Mucosa of descending colon (tissue), 3 donors: ENCODE results near the gene ZNF236. TPM values are rescaled to one million over a fixed set of nuclear protein-coding genes. Genes with fewer than 3 reads are reported as not detected.

ENCODE experiments used
- ATAC-seq: fragments of 200-7000 bp; cut with Tn5 transposase; one replicate; pipeline ENCODE4 v1.9.1; 2020; ENCODE audit warnings: mild to moderate bottlenecking, moderate library complexity
- DNase-seq, 3 donors: peaks; one replicate each; pipeline ENCODE4 v3.0.0-alpha.2; 2020
- H3K36me3 ChIP-seq: fragments of 200-600 bp; one replicate; pipeline ENCODE4 v1.8.0; 2021; ENCODE audit warnings: low read depth, mild to moderate bottlenecking
- H3K4me1 ChIP-seq: fragments of 200-600 bp; one replicate; pipeline ENCODE4 v1.8.0; 2021; ENCODE audit warnings: low read depth, mild to moderate bottlenecking
- H3K4me3 ChIP-seq: fragments of 200-600 bp; one replicate; pipeline ENCODE4 v1.8.0; 2021; ENCODE audit warnings: mild to moderate bottlenecking
- H3K9me3 ChIP-seq: fragments of 200-600 bp; one replicate; pipeline ENCODE4 v1.8.0; 2021; ENCODE audit warnings: mild to moderate bottlenecking
- intact Hi-C, 2 donors: fragments of 100-400 bp; cut with DNase I in 1 of 2; cut with micrococcal nuclease in 1 of 2; formaldehyde crosslinking; loops; one replicate each; pipeline versions ENCODE4 v1.11.0 to v1.11.1; 2022; cut with DNase I, micrococcal nuclease
- total RNA-seq, 3 donors: library from RNA; stranded (reverse); fragmentation: NEBNext Ultra II Directional in 2 of 3; extraction: Animal tissue kit (Norgen Biotek cat#: 25700) in 2 of 3; gene quantifications; one replicate each; pipeline versions ENCODE4 v1.2.1 to v1.2.4, GENCODE V29; 2021 to 2023
- TF ChIP-seq, protein P1 (sequence below): fragments of 200-600 bp; IDR thresholded peaks from one replicate; pipeline ENCODE4 v1.8.0; 2022; ENCODE audit warnings: antibody characterized with exemption, mild to moderate bottlenecking
- donor health status: DM: no; HTN: no; CAD: no; lungs with moderate emphysema.
- donor health status: DM: no; HTN: no; CAD: no.
- donor health status: DM: no; HTN: yes; CAD: no.

The ZNF236 gene
- total RNA-seq, 3 donors from 2014 or later, result 14.8 to 27.9 (median 15.5) TPM

DNA sequence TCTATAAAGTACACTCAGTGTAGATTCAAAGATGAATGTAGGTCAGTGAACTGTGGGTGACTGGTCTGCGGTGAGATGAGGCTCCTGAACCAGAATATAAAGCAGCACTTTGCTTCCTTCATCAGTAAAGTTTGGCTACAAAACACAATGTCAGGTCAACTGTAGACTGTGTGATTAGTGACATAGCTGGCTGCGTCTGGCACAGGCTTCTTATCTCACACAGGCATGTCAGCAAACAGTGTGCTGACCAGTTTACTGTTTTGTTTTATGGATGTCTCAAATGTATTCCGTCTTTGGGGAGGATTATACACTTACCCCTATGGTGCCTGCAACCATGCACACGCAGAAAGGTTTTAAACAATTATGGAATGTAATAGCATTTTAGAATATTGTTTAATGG is 87.1 kb downstream of the ZNF236 start:
- intact Hi-C loops, result no loop called here

DNA sequence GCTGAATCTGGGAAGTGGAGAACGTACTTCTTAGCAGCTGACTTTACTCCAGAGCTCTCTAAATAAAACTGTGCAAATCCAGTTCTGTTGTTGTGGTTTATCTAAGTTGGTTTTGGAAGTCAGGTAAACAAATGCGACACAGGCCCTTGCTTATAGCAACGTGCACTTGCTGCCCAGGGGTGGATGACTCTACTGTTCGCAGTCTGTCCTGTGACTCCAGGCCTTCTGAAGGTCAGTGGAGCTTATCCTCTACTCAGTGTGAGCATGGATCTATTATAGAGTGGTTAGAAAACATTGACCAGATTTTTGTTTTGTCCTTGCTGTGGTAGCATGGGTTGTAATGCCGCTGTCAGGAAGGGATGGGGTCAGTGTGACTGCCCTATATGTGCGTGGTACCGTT is 89.1 kb downstream of the ZNF236 start:
- intact Hi-C loops, result no loop called here
- no peak overlapping the region for H3K4me3 ChIP-seq
- TF ChIP-seq, protein P1, sequence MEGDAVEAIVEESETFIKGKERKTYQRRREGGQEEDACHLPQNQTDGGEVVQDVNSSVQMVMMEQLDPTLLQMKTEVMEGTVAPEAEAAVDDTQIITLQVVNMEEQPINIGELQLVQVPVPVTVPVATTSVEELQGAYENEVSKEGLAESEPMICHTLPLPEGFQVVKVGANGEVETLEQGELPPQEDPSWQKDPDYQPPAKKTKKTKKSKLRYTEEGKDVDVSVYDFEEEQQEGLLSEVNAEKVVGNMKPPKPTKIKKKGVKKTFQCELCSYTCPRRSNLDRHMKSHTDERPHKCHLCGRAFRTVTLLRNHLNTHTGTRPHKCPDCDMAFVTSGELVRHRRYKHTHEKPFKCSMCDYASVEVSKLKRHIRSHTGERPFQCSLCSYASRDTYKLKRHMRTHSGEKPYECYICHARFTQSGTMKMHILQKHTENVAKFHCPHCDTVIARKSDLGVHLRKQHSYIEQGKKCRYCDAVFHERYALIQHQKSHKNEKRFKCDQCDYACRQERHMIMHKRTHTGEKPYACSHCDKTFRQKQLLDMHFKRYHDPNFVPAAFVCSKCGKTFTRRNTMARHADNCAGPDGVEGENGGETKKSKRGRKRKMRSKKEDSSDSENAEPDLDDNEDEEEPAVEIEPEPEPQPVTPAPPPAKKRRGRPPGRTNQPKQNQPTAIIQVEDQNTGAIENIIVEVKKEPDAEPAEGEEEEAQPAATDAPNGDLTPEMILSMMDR, result no peak
- no peaks in the 10 kb centered on the region for H3K9me3 ChIP-seq
- ATAC-seq (no peak), DNase-seq (no peak)
- no peaks in the 10 kb centered on the region for H3K36me3 ChIP-seq
- peaks cover 5% of the 10 kb centered on the region for H3K4me1 ChIP-seq

More for the DNA sequence above, 87.1 kb downstream of the ZNF236 start:
- no peaks in the 10 kb centered on the region for H3K9me3 ChIP-seq
- no peak overlapping the region for H3K4me3 ChIP-seq
- no peaks in the 10 kb centered on the region for H3K36me3 ChIP-seq
- peaks cover 5% of the 10 kb centered on the region for H3K4me1 ChIP-seq
- ATAC-seq, result no peak
- no peak for DNase-seq
- TF ChIP-seq, protein P1, result no peak

DNA sequence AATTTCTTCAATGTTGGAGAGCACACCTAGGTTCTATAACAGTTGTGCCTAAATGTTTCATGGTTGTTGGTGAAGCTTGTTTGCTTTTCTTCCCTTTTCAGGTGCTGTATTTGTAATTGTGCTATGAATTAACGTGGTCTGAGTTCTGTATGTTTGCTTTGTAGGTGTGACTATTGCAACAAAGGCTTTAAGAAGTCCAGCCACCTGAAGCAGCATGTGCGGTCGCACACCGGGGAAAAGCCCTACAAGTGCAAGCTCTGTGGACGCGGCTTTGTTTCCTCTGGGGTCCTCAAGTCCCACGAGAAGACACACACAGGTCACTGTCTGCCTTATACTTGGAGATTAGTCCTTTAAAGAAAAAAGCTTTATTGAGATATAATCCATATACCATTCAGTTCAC is 91.2 kb downstream of the ZNF236 start:
- DNase-seq, result peak in 2 of 3 donors; percentile 36 to 39
- peaks cover 5% of the 10 kb centered on the region for H3K4me1 ChIP-seq
- no peaks in the 10 kb centered on the region for H3K9me3 ChIP-seq
- no peak overlapping the region for H3K4me3 ChIP-seq
- intact Hi-C loops, result no loop called here
- TF ChIP-seq, protein P1, result no peak
- H3K36me3 ChIP-seq, result no peaks in the 10 kb centered on the region
- peak; percentile 91 for ATAC-seq

DNA sequence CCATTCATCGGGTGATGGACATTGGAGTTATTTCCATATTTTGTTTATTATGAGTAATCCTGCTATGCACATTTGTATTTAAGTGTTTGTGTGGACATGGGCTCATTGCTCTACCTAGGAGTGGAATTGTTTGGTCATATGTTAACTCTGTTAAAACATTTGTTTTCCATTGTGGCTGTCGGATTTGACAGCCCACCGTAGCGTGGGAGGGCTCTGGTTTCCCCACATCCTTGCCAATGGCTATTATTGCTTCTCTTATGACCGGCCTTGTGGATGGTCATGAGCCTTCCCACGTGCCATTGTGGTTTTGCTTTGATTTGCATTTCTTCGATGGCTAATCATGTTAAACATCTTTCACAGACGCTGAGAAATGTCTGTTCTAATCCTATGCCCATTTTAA is 92.0 kb downstream of the ZNF236 start:
- intact Hi-C loops, result no loop called here
- no peak for DNase-seq
- no peak for ATAC-seq
- TF ChIP-seq, protein P1, result no peak
- Histone ChIP-seq H3K4me1 (peaks cover 5% of the 10 kb centered on the region), H3K9me3 (no peaks in the 10 kb centered on the region), H3K36me3 (no peaks in the 10 kb centered on the region), H3K4me3 (no peak overlapping the region)

DNA sequence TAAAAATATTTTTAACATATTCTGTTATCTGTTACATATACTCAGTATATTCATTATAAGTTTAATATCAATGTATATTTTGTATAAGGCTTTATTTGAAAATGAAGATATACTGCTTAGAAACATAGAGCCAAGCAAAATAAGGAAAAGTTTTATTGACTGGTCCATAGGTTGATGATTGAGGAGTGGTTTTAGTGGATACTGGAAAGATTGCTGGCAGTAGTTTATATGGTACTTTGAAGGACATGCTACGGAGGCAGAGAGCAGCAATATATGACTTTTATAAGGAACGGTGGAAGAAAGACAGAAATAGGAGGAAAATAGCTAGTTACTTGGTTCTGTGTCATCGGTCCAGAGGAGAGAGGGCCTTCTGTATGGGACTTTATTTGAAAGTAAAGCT is 92.4 kb downstream of the ZNF236 start:
- TF ChIP-seq, protein P1, result no peak
- H3K9me3 ChIP-seq, result no peaks in the 10 kb centered on the region
- H3K36me3 ChIP-seq, result no peaks in the 10 kb centered on the region
- intact Hi-C loops, result no loop called here
- H3K4me1 ChIP-seq, result peaks cover 5% of the 10 kb centered on the region
- H3K4me3 ChIP-seq, result no peak overlapping the region
- ATAC-seq (peak; percentile 63), DNase-seq (no peak)

DNA sequence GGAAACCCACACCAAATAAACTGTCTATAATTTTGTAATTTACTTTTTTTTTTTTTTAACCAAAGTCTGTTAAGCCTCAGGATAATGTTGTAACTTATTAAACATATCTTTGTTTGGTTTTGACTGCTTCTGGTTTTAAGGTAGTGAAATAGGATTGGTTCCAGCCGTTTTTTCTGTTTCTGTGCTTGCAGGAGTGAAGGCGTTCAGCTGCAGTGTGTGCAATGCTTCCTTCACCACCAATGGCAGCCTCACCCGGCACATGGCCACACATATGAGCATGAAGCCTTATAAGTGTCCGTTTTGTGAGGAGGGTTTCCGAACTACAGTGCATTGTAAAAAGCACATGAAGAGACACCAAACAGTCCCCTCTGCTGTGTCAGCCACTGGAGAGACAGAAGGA is 93.1 kb downstream of the ZNF236 start:
- ATAC-seq, result no peak
- Histone ChIP-seq H3K4me1 (peaks cover 5% of the 10 kb centered on the region), H3K36me3 (no peaks in the 10 kb centered on the region), H3K4me3 (no peak overlapping the region), H3K9me3 (no peaks in the 10 kb centered on the region)
- intact Hi-C loops, result no loop called here
- DNase-seq, result no peak
- TF ChIP-seq, protein P1, result no peak
